GM18502 (cell line): ENCODE data around the gene DOCK1.

Experiments
- ATAC-seq: cut with Tn5 transposase; IDR thresholded peaks from one replicate; pipeline ENCODE4 v1.9.1; 2021; ENCODE audit warnings: mild to moderate bottlenecking; ENCODE audit not compliant: unreplicated experiment, poor library complexity

Gene DOCK1

DNA sequence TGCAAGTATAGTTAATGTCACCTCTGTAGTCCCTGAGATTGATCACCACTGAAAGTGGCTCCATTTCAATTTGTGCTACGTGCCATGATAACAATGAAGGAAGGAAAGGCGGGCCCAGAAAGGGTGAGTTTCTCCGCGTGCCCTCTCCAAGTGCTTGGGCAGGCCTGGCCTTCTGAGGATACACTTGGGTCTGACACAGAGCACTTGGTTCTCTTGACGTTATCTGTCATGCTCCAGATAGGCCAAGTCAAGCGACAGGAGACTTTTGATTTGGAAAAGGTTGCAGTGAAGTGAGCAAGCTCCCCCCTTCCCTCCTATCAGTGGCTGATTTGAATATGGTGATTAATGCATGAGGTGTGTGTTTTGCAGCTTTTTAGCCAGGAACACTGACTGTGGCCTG is 452.0 kb downstream of the DOCK1 start:
- ATAC-seq, result no peak

DNA sequence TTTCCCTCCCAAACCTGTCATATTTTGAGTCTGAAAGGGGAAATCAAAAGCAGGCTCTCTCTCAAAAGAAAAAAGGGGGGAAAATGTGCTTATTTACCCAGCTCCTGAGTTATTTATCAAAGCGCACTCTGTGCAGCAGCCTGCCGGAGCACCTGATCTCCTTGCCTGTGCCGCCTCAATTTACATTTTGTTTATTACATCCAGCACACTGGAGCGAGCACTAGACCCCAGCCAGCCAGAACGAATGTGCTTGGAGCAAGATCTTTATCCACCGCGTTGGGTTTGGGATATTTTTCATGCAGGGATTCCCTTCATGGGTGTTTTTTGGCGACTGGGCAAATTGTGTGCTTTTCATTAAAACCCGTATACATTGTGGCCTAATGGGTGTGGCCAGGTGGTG is 453.1 kb downstream of the DOCK1 start:
- ATAC-seq, result no peak

DNA sequence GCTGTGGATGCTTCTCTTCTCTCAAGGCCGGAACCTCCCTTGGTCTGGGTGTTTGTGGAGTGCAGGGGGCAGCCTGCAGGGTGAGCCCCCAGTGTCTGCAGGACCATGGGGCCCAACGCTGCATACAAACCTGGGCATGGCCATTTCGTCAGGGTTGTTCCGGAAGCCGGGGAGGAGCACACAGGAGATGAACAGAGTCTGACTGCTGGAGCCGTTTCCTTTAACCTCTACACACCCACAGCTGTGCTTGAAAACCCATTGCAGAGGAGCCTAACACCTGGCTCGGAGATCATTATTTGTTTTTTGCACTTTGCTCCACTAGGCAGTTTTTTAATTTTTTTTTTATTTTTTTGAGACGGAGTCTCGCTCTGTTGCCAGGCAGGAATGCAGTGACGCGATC is 458.8 kb downstream of the DOCK1 start:
- ATAC-seq, result no peak

DNA sequence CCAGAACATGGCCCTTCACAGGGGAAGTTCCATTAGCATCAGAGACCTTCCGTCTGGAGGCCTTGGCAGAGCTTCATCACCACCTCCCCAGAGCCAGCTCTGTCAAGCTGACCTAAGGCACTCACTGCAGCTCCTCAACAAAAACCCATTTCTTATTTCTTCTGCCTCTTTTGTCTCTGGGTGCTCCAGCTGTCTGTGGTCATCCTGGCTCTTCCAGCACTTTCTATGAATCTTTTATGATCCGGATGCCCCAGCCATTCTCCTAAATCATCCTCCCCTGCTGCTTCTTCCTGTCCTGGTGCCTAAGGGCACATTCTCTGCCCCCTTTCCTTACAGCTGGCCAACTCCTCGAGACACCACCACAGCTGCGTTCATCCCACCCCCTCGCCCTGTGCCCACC is 462.9 kb downstream of the DOCK1 start:
- no peak for ATAC-seq

DNA sequence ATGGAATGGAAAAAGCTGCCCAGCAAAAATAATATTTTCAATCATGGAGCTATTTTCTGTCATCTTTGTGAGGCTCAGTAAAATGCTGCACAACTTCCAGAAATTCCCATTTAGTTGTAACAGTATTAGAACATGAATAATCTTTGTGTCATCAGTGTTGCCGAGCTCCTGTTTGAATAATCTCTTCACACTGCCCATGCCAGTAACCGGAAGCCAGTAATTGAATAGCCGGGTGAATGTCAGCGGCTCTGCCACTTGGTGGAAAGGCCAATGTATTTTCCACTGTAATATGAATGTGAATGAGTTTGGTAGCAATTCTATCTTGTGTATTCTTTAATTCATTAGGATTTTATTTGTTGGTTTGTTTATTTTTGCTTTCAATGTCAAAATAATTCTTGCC is 463.7 kb downstream of the DOCK1 start:
- no peak for ATAC-seq

DNA sequence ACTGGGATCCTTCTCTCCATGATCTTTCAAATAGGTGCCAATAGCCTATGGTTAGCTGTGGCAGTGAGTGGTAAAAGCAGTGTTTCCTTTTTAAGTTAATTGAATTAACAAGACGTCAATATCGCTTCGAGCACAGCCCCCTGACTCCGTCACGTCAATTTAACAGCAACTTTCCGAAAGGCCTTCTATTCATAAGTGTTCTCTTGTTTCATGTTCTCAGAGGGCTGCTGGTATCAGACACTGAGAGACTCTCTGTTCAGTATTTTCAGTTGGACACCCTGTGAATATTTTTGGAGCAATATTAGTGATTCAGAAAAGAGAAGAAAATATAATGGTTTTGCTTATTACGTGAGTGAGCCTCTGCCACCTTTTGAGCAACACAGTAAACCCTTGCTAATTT is 465.4 kb downstream of the DOCK1 start:
- no peak for ATAC-seq

DNA sequence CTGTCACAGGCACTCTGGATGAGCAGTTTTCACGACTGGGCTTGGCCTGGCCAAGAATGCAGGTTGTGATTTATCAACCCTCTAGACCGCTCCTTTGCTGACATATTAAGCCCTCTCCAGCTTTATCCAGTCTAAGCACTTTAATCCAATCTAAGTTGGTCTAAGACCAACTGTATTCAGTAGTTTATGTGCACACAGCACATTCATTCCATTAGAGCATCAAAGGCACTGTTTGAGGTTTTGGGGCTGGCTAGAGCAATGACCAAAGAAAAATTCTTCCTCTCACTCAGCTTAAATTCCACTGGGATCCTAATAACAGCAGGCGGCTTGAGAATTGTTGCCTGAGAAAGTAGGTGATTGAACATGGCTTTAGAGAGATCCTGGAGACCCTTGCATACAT is 467.1 kb downstream of the DOCK1 start:
- no peak for ATAC-seq

DNA sequence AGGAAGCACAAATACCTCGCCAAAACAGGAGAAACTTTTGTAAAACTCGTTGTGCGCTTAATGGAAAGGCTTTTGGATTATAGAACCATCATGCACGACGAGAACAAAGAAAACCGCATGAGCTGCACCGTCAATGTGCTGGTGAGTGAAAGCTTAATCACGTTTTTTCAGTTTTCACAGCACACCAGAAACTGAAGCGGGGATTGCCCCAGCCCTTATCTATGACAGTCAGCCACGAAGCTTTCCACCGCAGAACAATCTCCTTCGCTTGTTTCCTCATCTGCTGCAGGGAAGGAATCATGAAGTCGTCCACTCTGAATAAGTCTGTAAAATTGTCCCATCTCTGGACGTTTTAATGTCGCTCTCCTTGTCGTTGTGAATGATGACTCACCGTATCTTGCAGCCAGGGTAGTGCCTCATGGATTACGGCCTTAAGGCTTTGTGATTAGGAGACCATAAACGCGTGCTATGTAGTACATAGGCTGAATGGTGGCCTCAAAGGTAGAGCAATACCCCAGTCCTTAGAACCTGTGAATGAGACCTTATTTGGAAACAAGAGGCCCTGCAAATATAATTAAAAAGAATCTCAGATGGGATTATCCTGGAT is 468.9 kb downstream of the DOCK1 start:
- ATAC-seq, result no peak

DNA sequence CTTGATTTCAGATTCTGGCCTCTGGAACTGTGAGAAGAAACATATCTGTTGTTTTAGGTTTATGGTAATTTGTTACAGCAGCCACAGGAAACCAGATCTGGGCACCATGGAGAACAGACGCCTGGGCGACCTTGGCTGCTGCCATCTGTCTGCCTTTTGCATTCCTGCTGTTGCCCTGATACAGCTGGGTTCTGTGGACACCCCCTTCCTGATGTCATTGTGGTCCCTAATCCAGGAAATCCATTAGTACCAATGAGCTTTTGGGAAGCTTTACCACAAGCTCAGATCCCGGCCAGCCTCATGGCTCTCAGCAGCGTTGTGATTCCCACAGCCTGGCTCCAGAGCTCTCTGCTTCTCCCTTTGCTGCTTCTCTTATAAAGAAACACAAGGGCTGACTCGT is 469.7 kb downstream of the DOCK1 start:
- ATAC-seq, result no peak

DNA sequence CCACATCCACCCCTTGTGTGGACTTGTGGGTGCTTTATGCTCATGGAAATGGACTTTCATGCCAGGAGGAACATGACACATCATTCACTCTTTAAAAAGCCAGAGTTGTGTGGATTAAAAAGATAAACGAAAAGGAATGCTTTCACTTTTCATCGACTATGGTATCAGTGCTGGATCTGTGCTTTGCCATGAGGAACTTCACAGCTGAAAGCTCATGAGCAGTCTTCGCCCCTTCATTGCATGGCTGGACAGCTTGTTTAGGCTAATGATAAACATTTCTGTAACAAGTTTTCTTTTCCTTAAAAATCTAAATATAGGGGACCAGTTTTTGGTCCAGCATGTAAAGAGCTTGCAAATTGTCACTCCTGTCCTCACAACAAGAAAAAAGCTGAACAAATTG is 470.2 kb downstream of the DOCK1 start:
- ATAC-seq, result no peak

DNA sequence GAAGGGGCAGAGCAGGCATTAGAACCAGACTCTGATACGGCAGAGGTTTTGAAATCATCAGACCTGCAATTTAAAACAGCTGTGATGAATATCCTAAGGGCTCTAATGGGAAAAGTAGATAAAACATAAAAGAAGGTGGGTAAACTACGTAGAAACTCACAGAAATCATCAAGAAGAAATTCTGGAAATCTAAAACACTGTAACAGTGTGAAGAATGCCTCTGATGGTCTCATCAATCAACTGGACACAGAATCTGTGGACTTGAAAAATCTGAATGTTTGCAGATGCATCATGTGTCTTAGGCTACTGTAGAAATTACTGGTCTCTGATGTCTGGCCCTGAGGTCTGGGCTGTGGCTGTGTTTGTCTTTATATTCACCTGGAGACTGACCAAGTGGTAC is 470.8 kb downstream of the DOCK1 start:
- no peak for ATAC-seq

DNA sequence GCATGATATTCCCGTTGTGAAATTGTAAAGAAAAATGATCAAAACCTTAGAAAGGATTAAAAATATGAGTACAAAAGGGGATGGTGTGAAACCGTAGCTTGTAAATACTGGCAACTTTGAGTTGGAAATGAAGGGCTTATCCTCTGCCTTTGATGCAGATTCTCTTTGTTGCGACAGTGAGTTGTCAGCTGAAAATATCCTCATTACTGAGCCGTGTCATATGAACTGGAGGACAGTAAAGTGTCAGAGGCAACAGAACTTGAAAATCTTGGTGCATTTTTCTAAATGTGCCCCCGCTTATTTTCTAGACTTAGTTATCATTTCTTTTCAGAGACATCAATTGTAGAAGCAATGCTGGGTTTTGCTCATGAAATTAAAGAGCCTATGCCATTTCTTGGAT is 473.4 kb downstream of the DOCK1 start:
- no peak for ATAC-seq

DNA sequence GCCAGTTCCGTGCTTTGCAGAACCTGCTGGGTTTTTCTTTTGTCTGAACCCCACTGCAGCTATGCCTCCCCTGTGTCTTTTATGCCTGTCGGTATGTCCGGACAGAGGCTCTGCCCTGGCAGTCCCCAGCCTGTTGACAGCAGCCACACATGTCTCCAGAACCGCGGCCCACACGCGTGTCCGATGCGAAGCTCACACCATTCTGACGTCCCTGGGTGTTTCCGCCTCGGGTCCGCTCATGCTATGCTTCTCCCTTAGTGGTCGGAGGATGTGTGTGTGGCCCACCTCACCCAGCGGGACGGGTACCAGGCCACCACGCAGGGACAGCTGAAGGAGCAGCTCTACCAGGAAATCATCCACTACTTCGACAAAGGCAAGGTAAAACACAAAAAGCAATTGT is 479.3 kb downstream of the DOCK1 start:
- ATAC-seq, result no peak

DNA sequence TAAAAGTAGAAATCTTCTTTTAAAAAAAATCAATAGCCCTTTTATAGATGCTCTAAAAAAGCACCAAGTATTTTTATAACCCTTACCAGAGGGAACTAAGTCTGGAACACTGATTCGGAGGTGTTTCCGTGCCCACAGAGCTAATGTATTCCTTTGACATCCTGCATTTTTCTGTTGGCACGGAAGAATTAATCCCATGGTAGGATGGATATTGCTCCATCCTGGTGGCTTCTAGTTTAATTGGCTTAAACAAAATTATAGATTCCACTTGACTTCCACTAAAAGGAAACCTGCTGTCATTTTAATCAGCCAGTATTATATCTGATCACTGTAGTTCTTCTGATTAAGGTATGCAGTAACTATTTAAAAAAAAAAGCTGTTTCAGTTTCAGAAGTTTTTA is 479.8 kb downstream of the DOCK1 start:
- no peak for ATAC-seq

DNA sequence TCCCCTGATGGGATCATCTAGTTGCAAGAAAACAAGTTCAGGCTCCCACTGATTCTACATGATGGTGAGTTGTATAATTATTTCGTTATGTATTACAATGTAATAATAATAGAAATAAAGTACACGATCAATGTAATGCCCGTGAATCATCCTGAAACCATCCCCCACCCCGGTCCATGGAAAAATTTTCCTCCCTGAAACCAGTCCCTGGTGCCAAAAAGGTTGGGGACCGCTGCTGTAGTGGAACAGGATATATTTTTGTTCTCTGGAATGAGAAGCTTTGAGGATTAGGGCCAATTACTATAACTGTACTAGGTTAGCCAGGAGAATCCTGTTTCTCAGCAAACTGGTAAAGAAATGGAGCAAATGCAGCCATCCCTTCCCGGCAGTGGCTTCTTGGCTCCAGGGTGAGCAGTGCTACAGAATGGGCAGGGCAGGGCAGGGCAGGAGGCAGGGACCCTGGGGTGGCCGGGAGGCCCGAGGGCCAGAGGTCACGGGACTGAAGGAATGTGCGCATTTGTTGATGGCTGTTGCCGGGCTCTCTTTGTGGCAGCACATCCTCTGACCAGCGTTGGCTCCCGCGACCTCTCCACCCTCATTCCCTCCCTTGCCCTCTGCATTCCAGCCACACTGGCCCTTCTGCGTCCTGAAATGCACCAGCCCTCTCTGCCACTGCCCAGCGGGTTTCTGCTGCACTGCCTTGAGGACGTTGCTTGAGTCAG is 481.5 kb downstream of the DOCK1 start:
- ATAC-seq, result no peak

DNA sequence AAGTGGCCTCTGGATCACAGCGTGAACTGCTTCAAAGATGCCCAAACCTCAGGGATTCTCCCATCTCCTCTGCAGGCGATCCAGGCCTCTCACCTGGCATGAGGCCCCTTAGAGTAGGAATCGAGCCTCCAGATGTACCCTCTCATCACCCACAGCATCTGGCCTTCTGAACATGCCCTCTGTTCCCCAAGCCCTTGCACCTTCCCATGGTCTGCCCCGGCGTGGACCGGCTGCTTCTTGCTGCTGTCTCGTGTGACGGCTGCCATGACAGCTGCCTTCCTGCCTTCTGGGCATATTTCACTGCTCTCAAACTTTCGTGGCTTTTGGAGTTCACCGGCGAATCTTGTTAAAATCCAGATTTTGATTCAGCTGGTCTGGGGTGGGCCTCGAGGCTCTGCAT is 486.6 kb downstream of the DOCK1 start:
- ATAC-seq, result no peak

DNA sequence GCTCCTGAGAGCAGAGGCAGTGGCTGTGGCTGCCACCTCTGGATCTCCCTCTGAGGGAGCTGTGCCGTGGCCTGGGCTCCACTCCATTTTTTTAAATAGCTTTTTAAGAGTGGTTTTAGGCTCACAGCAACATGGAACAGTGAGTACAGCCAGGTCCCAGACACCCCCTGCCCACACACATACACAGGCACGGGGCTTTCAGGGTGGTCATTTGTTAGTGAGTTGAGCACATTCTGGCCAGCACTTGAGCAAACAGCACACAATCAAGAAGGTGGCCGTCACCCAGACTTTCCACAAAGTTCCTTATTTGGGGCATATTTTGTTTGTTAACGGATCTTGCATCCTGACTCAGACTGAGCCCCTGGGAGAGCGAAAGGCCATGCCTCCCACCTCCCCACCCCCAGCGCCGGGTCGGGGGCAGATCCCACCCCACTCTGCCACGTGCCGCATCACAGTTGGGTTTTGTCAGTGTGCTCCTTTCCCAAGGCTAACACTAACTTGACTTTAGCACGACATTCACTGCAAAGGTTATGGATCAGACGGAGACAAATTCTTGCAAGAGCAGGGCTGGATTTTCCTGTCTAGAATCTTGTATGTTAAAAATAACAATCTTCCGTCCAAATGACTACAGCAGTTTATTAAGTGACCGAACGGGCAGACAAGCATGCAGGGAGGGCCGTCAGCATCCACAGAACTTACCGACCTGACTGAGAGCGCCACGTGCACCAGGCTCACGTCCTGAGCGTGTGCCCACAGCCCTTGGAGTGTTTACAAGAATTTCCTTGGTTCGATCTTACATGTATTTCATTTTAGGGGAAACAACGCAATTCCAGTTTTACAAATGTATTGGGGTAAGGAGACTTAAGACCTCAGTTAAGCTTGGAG is 487.4 kb downstream of the DOCK1 start:
- ATAC-seq, result no peak

DNA sequence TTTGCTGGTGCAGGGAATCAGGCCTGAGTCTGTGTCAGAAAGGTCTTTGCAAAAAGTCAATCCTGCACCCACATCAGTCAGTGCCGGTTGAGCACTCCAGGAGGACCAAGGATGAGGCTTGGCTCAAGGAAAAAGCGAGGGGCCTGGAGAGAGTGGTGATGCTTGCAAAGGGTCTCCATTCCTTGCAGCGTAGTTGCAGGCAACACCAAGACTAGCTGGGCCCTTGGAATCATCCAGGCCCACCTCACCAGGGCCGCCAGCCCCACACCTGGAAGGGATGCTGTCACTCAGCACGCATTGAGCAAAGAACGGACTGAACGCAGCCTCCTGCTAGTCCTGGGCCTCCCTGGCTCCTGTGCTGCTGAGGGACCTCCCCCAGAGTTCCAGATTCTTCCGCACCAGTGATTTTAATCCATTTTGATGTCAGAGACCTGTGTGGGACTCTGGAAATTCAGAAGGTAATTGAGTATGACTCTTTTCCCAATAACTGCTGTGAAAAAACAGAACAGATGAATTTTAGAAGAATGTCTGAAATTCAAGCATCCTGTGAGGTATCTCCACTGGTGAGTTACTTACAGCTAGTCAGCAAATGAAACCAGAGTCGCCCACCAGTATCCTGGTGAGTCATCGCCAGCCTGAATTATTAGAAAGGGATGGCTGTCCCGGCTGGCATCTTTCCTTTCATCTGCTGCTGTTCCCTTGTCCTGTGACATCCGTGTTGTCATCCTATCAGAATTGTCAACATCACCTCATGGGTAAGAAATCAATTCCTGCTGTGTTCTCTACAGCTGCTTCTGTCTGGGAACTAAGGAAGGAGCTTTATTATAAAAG is 493.1 kb downstream of the DOCK1 start:
- no peak for ATAC-seq

DNA sequence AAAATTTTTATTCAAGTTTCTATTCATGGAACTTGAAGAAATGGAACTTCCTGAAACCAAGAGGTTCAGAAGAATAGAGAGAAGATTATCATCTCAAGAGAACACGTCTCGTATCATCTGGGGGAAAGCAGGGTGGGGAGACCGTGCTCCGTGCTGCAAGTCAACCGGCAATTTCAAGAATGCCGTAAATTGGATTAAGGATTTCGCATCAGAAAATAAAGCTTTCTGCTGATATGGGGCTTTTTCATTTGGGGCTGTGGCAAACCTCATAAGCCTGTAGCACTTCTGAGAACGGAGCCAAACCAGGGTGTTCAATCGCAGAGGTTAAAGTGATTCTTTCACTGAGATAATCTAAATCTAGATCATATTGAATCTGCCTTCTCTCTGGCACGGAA is 493.7 kb downstream of the DOCK1 start:
- no peak for ATAC-seq

DNA sequence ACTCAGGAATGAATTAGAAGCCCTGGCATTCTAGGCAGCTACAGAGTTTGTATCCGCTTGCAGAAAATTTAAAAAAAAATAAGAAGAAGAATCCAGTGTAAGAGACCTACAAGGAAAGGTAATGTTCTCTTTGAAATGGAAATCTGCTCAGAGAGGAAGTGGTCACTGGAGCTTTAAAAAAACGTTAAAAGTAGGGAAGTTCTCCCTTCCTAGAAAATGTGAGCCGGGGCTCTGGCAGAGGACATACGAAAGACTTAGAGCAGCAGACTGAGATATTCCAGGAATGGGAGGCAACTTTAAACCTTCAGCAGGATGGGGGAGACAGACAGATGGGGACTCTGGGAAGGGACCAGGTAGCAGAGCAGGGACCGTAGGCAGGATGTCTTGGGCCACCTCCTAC is 494.4 kb downstream of the DOCK1 start:
- ATAC-seq, result no peak

DNA sequence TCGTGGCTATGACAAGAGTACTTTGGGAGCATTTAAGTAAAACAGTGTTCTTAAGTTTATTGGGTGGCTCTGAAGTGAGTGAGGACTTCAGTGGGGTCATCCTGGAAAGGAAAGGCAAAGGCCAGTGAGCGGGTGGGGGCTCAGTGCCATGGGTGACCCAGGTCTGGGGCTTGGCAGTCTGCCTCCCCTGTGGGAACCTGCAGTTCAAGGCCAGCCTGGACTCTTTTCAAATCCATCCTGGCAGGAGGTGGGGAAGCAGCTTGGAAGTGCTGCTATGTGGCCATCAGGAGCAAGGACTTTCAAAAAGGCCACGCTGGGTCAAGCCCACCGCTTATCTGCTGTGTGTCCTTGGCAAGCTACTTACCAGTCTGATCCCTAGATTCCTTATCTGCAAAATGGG is 495.0 kb downstream of the DOCK1 start:
- ATAC-seq, result no peak
